HepG2 (cell line): ENCODE results near the gene STARD13. TPM values are rescaled to one million over a fixed set of nuclear protein-coding genes. Genes with fewer than 3 reads are reported as not detected.

Source experiments
- ATAC-seq: fragments of 200-7000 bp; cut with Tn5 transposase; 3 replicates; pipeline ENCODE4 v1.9.1; 2020; ENCODE audit warnings: mild to moderate bottlenecking, moderate library complexity
- BruUV-seq: library from RNA; stranded (reverse); fragments of 400-500 nt; replicated peaks from 2 replicates; lab custom pipeline; 2021; lab: Mats Ljungman, UMichigan
- CTCF ChIA-PET: fragments of 300-600 bp; formaldehyde crosslinking; extraction: SDS; loops from one replicate; lab custom pipeline; 2021; ENCODE audit warnings: low total read pairs, inconsistent platforms, low intra/inter-chr PET ratio; lab: Yijun Ruan, JAX
- POLR2A ChIA-PET: fragments of 350-600 bp; sonication (Branson Sonifier 250); formaldehyde crosslinking; loops from one replicate; lab custom pipeline; 2020; ENCODE audit warnings: antibody characterized with exemption, inconsistent platforms; lab: Yijun Ruan, JAX
- DNase-seq: peaks from one replicate; pipeline ENCODE4 v3.0.0-alpha.2; 2015; ENCODE audit warnings: low spot score
- FAIRE-seq: peaks from 3 replicates; lab custom pipeline; 2011; peaks lifted over from hg19 to GRCh38; lab: Jason Lieb, UNC
- H2AFZ ChIP-seq: one replicate; pipeline ENCODE4 v1.6.1; 2011; ENCODE audit warnings: low read length, inconsistent platforms
- H3K27ac ChIP-seq: fragments of 300-600 bp; 3 replicates; pipeline ENCODE4 v1.8.0; 2011; ENCODE audit warnings: mixed run types, mild to moderate bottlenecking, mixed read lengths, low read length, inconsistent platforms; ENCODE audit not compliant: insufficient read depth; ENCODE audit errors: extremely low read length
- H3K27me3 ChIP-seq, 2 experiments: fragments of 200-600 bp in 1 of 2; 2 replicates in 1 of 2; 3 replicates in 1 of 2; pipeline versions ENCODE4 v1.6.0 to v1.8.0; 2011; ENCODE audit warnings: low read length in 2 of 2, mild to moderate bottlenecking in 2 of 2, moderate library complexity in 2 of 2, inconsistent platforms in 1 of 2; ENCODE audit not compliant: insufficient read depth in 2 of 2, control insufficient read depth in 1 of 2
- H3K36me3 ChIP-seq, 2 experiments: fragments of 200-600 bp in 1 of 2; replicated peaks in 1 of 2; 2 replicates in 1 of 2; 3 replicates in 1 of 2; pipeline versions ENCODE4 v1.5.1 to v1.8.0; 2011; ENCODE audit warnings: low read length in 2 of 2, inconsistent platforms in 1 of 2; ENCODE audit not compliant: insufficient read depth in 2 of 2, control insufficient read depth in 1 of 2
- H3K4me1 ChIP-seq: 2 replicates; pipeline ENCODE4 v1.5.1; 2012; ENCODE audit warnings: low read length, inconsistent platforms; ENCODE audit not compliant: insufficient read depth
- H3K4me2 ChIP-seq: 2 replicates; pipeline ENCODE4 v1.6.0; 2011; ENCODE audit warnings: low read depth, low read length, inconsistent platforms
- H3K4me3 ChIP-seq, 3 experiments: fragments of 200-600 bp in 1 of 3; sonication (generic), shearing (Covaris generic) in 1 of 3; replicated peaks in 1 of 3; 2 replicates each; pipeline ENCODE4 v1.5.1; 2011 to 2016; ENCODE audit warnings: low read length in 3 of 3, inconsistent platforms in 2 of 3, low read depth in 2 of 3, mild to moderate bottlenecking in 2 of 3, control low read depth in 1 of 3, mixed read lengths in 1 of 3; ENCODE audit not compliant: insufficient read depth in 1 of 3
- H3K79me2 ChIP-seq: one replicate; pipeline ENCODE4 v1.6.1; 2011; ENCODE audit warnings: low read length, inconsistent platforms; ENCODE audit not compliant: insufficient read depth
- H3K9ac ChIP-seq: 2 replicates; pipeline ENCODE4 v1.6.0; 2011; ENCODE audit warnings: mild to moderate bottlenecking, low read depth, low read length, inconsistent platforms; ENCODE audit not compliant: insufficient read depth
- H3K9me3 ChIP-seq: 2 replicates; pipeline ENCODE4 v1.5.1; 2012; ENCODE audit warnings: mild to moderate bottlenecking, low read length
- H4K20me1 ChIP-seq: 2 replicates; pipeline ENCODE4 v1.6.0; 2011; ENCODE audit warnings: inconsistent platforms, mild to moderate bottlenecking, low read length, moderate library complexity; ENCODE audit not compliant: insufficient read depth
- CEBPG ChIP-seq: IDR thresholded peaks from 2 replicates; pipeline ENCODE4 v1.6.1; 2016
- ZEB1 ChIP-seq: IDR thresholded peaks from 2 replicates; pipeline ENCODE4 v1.6.1; 2012; ENCODE audit warnings: mild to moderate bottlenecking, low read depth, inconsistent platforms; ENCODE audit not compliant: insufficient replicate concordance
- ZNF431 ChIP-seq: sonication (generic); formaldehyde crosslinking; IDR thresholded peaks from 2 replicates; pipeline ENCODE4 v1.9.0; 2022; ENCODE audit warnings: missing genetic modification reagents, low read depth, mild to moderate bottlenecking, borderline replicate concordance
- WGBS: methylation state at CpG from one replicate; pipeline ENCODE4 v1.1.6; 2017; ENCODE audit warnings: low lambda C conversion rate; 5-methylcytosine and 5-hydroxymethylcytosine counted together
- in situ Hi-C: cut with HindIII; loops from 2 replicates; pipeline ENCODE4 v1.10.0; 2017; ENCODE audit warnings: low pct_unique_long_range_greater_than_20kb; ENCODE audit not compliant: extremely low pct_ligation_motif_present
- intact Hi-C: fragments of 100-400 bp; cut with micrococcal nuclease; formaldehyde crosslinking; loops from one replicate; pipeline ENCODE4 v1.10.0; 2022; ENCODE audit not compliant: unreplicated experiment
- polyA plus RNA-seq, 8 experiments: library from polyadenylated mRNA; depleted of rRNA in 3 of 8; stranded (reverse) in 7 of 8; unstranded in 1 of 8; fragments of >200 nt; fragmentation: Illumina TruSeq in 4 of 8; extraction: Trizol in 4 of 8; gene quantifications; 2 replicates each; pipeline versions ENCODE4 v1.2.1 to v1.2.3, GENCODE V29; 2011 to 2016; ENCODE audit warnings: low read depth in 4 of 8, missing spikeins in 1 of 8, mixed read lengths in 1 of 8; ENCODE audit not compliant: insufficient read depth in 1 of 8
- total RNA-seq, 5 experiments: library from RNA; depleted of rRNA; stranded (reverse); fragments of >200 nt; fragmentation: Illumina TruSeq; extraction: Trizol; gene quantifications; 2 replicates each; pipeline ENCODE4 v1.2.3, GENCODE V29; 2016; ENCODE audit warnings: low read depth in 1 of 5
- TF ChIP-seq, protein P1 (sequence below), 2 experiments: sonication (generic) in 1 of 2; formaldehyde crosslinking in 1 of 2; IDR thresholded peaks; 2 replicates each; pipeline versions ENCODE4 v1.6.1 to v1.9.0; 2014 to 2022; ENCODE audit warnings: antibody characterized with exemption in 1 of 2, borderline replicate concordance in 1 of 2, inconsistent platforms in 1 of 2, low read depth in 1 of 2, missing genetic modification reagents in 1 of 2
- TF ChIP-seq, protein P2 (sequence below): sonication (generic); formaldehyde crosslinking; IDR thresholded peaks from 2 replicates; pipeline ENCODE4 v1.5.1; 2020; ENCODE audit warnings: mild to moderate bottlenecking, missing genetic modification reagents, moderate library complexity

STARD13 gene
- total and polyA plus RNA-seq, 2 of the 13 experiments (the other 11 are each of a cell fraction or from before 2014, with no cell fraction given) = 12.8 to 14.3 TPM

DNA sequence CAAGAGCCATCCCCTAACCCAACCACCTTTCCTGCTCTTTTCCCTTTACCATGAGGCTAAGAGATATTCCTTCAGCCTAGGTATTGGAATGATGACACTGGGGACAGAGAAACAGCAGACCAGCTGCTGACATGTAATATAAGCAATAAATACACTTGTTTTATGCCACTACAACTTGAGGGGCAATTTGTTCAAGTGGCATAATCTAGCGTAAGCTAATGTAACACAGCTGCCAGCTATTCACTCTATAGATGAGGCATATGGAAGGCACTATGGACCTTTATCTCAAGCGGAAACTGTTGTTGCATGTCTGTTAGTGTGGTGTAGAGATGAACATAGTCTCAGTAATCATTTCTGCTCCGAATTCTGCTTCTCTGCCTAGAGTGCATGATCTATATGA is 111.1 kb downstream of the STARD13 start:
- POLR2A ChIA-PET = no interaction called here
- in situ Hi-C loops = no loop called here
- CTCF ChIA-PET = no interaction called here

DNA sequence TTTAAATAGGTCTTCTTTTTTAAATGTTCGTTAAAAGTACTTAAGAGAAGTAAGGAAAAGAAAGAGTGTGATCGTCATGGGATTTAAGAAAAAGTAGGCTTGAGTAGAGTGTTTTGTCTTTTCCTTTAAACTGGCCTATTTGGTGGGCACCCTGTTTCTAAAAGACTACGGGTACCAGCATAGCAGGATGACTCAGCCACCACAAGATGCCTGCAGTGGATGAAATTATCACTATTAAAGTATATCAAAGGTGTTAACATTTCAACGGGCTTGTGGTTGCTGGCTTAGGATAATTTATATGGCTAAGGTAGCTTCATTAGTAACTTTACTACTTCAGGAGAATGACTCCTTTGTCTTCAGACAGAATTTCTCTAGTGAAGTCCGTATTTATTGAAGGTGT is 112.6 kb downstream of the STARD13 start:
- H2AFZ ChIP-seq = no peak overlapping the region
- H3K9me3 ChIP-seq = no peaks in the 10 kb centered on the region
- H3K79me2 ChIP-seq = no peaks in the 10 kb centered on the region
- H3K36me3 ChIP-seq = peaks cover 1 to 13% of the 10 kb centered on the region in 2 experiments
- POLR2A ChIA-PET = no interaction called here
- H3K4me2 ChIP-seq = no peak overlapping the region
- CTCF ChIA-PET = no interaction called here
- no TSS peak for BruUV-seq
- H3K27ac ChIP-seq = no peak overlapping the region
- H3K4me3 ChIP-seq = no peak overlapping the region
- DNase-seq (no peak), ATAC-seq (no peak), FAIRE-seq (no peak)
- H3K9ac ChIP-seq = no peak overlapping the region
- H3K27me3 ChIP-seq = no peaks in the 10 kb centered on the region
- 96% methylated on average over 5 of the region's 5 CpGs for WGBS
- in situ Hi-C loops = no loop called here
- H3K4me1 ChIP-seq = peaks cover 39% of the 10 kb centered on the region
- intact Hi-C loops = no loop called here
- no peaks in the 10 kb centered on the region for H4K20me1 ChIP-seq
- TF ChIP-seq, protein P1, sequence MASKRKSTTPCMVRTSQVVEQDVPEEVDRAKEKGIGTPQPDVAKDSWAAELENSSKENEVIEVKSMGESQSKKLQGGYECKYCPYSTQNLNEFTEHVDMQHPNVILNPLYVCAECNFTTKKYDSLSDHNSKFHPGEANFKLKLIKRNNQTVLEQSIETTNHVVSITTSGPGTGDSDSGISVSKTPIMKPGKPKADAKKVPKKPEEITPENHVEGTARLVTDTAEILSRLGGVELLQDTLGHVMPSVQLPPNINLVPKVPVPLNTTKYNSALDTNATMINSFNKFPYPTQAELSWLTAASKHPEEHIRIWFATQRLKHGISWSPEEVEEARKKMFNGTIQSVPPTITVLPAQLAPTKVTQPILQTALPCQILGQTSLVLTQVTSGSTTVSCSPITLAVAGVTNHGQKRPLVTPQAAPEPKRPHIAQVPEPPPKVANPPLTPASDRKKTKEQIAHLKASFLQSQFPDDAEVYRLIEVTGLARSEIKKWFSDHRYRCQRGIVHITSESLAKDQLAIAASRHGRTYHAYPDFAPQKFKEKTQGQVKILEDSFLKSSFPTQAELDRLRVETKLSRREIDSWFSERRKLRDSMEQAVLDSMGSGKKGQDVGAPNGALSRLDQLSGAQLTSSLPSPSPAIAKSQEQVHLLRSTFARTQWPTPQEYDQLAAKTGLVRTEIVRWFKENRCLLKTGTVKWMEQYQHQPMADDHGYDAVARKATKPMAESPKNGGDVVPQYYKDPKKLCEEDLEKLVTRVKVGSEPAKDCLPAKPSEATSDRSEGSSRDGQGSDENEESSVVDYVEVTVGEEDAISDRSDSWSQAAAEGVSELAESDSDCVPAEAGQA (IDR thresholded peaks at IDR 0.05; ENCODE audit: low read depth) = no peak
- TF ChIP-seq, protein P1 (CRISPR knock-in tag; IDR thresholded peaks at IDR 0.05; ENCODE audit: borderline replicate concordance) = no peak
- TF ChIP-seq ZNF431 (CRISPR knock-in tag) (no peak), CEBPG (CRISPR knock-in tag) (no peak)

More for the DNA sequence above, 111.1 kb downstream of the STARD13 start:
- no peak overlapping the region for H3K9ac ChIP-seq
- BruUV-seq = no TSS peak
- no peak for DNase-seq
- no peak overlapping the region for H3K27ac ChIP-seq
- H3K4me1 ChIP-seq = peaks cover 27% of the 10 kb centered on the region
- ATAC-seq = no peak
- H4K20me1 ChIP-seq = no peaks in the 10 kb centered on the region
- no peak overlapping the region for H3K4me3 ChIP-seq
- H3K36me3 ChIP-seq = peaks cover 1 to 13% of the 10 kb centered on the region in 2 experiments
- H3K27me3 ChIP-seq = no peaks in the 10 kb centered on the region
- H3K9me3 ChIP-seq = no peaks in the 10 kb centered on the region
- WGBS = 100% methylated on average over 3 of the region's 3 CpGs
- no peak for TF ChIP-seq ZEB1
- TF ChIP-seq, protein P2, sequence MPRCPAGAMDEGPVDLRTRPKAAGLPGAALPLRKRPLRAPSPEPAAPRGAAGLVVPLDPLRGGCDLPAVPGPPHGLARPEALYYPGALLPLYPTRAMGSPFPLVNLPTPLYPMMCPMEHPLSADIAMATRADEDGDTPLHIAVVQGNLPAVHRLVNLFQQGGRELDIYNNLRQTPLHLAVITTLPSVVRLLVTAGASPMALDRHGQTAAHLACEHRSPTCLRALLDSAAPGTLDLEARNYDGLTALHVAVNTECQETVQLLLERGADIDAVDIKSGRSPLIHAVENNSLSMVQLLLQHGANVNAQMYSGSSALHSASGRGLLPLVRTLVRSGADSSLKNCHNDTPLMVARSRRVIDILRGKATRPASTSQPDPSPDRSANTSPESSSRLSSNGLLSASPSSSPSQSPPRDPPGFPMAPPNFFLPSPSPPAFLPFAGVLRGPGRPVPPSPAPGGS = no peak
- TF ChIP-seq, all 625 proteins: peak for 0
- no peak for FAIRE-seq
- no peak overlapping the region for H3K4me2 ChIP-seq
- H3K79me2 ChIP-seq = no peaks in the 10 kb centered on the region
- intact Hi-C loops = no loop called here
- H2AFZ ChIP-seq = no peak overlapping the region
